Right lobe of liver (tissue), 4 donors: ENCODE data around the gene IGSF21.

Experiments used
- POLR2A ChIP-seq: fragments of 450-650 bp; IDR thresholded peaks from one replicate; pipeline ENCODE4 v1.6.1; 2017; ENCODE audit warnings: antibody characterized with exemption, mild to moderate bottlenecking
- TF ChIP-seq, protein P1 (sequence below), 4 donors: fragments of 200-600 bp in 3 of 4; fragments of 450-650 bp in 1 of 4; IDR thresholded peaks; one replicate each; pipeline versions ENCODE4 v1.5.1 to v1.8.0; 2016 to 2022; ENCODE audit warnings: antibody characterized with exemption in 4 of 4, mild to moderate bottlenecking in 2 of 4
- donor health status: DM: no; HTN: no; CAD: no.
- donor health status: DM: no; HTN: no; CAD: no.
- donor health status: DM: no; HTN: yes; CAD: no.

DNA sequence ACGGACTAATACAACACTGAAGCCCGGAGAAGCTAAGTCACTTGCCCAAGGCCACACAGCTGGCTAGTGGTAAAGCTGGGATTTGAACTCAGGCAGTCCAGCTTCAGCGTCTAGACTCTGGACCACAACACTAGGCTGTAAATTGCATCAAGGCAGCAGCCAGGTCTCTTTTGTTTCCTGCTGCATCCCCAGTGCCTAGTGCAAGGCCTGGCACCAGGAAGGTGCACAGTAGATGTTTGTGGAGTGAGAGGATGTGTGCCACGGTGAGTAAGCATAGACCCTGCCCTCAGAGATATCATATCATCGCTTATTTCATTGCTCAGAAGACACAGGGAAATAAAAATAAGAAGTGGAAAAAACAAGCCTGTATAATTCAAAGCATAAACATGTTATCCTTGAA is 40.9 kb downstream of the IGSF21 start:
- TF ChIP-seq POLR2A, result no peak
- TF ChIP-seq, protein P1, sequence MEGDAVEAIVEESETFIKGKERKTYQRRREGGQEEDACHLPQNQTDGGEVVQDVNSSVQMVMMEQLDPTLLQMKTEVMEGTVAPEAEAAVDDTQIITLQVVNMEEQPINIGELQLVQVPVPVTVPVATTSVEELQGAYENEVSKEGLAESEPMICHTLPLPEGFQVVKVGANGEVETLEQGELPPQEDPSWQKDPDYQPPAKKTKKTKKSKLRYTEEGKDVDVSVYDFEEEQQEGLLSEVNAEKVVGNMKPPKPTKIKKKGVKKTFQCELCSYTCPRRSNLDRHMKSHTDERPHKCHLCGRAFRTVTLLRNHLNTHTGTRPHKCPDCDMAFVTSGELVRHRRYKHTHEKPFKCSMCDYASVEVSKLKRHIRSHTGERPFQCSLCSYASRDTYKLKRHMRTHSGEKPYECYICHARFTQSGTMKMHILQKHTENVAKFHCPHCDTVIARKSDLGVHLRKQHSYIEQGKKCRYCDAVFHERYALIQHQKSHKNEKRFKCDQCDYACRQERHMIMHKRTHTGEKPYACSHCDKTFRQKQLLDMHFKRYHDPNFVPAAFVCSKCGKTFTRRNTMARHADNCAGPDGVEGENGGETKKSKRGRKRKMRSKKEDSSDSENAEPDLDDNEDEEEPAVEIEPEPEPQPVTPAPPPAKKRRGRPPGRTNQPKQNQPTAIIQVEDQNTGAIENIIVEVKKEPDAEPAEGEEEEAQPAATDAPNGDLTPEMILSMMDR (IDR thresholded peaks at IDR 0.05), result no peak
